HK-2 (cell line): ENCODE results near the gene RDH12.

Experiments
- DNase-seq: peaks from one replicate; pipeline ENCODE4 v3.0.0-alpha.2; 2018; ENCODE audit not compliant: unreplicated experiment

RDH12 gene

DNA sequence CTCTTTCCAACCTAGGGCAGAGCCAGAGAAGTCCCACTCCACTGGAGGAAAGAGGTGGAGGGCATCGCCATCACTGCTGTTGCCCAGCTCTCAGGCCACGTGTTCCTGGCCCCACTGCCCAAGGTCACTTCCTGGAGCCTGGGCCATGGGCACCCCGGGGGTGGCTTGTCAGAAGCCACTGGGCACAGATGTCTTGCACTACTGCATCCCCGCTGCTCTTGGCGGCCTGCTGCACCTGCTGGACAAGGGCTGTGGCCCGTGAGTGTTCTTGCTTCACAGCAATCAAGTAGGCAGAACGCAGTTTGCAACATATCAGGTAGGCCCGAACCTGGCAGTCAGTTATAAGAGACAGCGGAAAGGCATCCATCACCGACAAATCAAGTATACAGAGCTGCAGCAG, 46.6 kb downstream of the RDH12 start:
- no peak for DNase-seq

DNA sequence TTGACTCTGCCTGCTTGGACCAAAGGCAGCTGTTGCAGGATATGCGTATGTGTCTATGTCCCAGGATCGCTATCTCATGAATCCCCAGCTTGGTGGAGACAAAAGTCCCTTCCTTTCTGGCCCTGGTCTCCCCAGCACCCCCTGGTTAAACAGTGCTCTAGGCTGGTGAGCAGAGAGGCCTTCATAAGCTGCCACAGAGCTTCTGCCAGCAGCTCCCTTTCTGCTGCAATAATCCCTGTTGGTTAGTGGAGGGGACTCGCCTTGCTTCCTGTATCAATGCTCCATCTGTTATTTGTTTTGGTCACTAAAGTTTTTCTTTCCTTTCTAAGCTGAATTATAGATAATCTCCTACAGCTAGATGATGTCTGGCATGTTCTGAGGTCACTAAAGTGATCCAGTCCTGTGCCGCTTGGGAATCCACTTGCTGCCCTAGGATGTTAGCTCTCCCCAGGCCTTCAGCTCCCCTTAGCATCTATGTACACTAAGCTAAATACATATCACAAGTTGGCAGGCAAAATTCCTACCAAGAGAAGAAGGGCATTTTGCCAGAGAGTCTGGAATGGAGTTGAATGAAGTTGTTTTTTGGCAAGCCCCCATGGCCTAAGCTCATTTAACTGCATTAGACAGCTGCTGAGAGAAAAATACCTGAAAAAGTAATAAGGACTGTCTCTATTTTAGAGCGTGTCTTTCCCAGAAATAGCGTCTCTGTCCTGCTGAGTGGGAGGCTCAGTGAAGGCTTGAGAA, 47.8 kb downstream of the RDH12 start:
- DNase-seq, result no peak

DNA sequence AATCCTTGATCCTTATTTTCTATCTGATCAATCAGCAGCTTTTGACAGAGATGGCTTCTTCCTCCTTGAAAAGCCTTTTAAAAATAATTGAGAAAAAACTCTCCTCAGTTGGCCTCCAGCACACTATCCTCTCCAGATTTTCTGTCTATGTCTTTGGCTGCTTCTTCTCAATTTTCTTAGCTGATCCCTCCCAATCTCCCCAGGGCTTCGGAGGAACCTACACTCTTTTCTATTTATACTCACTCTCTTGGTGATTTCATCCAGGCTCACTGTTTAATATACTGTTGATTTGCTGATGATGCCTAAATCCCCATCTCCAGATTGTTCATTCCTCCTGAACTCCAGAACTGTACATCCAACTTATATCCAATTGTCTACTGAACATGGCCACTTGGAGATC, 54.8 kb downstream of the RDH12 start:
- no peak for DNase-seq

DNA sequence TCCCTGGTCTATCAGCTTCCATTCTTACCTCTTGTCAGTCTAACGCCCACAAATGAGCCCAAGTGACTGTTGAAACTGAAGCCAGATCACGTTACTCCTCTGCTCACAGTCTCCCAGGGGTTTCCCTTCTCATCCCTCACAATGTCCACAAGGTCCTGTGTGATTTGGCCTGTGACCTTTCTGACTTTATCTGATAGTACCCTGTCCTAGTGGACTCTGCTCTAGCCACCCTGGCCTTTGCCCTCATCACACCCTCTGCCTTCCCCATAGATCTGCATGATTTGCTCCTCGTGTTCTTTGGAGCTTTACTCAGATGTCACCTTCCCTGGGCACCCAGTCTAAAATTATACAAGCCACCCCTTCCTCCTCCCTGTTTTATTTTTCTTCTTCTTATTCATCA, 55.5 kb downstream of the RDH12 start:
- no peak for DNase-seq

DNA sequence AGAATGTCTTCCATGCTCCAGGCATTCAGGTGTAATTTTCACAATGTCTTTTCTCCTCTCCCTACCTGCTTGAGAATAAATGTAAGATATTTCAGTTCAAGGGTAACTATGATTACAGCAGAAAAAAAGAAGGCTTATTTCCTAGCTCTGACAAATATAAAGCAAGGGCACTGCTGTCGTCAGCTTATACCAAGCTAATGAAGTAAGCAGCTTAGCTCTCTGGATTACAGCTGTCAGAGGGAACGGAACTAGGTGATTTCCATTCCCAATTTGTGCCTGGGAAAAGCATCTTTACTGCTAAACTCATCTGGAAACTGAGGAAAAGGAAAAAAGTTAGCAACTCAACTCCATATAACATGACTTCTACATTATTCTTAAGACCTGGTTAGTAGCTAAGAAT, 58.2 kb downstream of the RDH12 start:
- no peak for DNase-seq

DNA sequence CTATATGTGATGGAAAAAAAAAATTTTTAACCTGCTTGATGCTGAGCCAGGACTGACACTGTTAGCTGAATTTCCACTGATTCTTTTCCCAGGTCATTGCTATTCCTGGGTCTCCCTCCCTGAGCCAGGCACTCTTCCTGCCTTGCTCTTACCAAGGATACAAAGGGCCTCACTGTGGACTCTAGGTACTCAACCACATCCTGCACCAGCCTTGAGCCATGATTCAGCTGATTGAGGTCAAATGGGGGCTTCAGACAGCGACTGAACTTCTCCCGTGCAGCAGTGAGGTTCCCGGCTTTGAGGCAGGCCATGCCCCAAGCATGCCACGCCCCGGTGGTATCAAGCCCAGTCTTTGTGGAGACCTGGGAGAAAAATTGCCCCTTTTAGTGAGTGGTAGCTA, 60.4 kb downstream of the RDH12 start:
- DNase-seq, result peak; percentile 6

DNA sequence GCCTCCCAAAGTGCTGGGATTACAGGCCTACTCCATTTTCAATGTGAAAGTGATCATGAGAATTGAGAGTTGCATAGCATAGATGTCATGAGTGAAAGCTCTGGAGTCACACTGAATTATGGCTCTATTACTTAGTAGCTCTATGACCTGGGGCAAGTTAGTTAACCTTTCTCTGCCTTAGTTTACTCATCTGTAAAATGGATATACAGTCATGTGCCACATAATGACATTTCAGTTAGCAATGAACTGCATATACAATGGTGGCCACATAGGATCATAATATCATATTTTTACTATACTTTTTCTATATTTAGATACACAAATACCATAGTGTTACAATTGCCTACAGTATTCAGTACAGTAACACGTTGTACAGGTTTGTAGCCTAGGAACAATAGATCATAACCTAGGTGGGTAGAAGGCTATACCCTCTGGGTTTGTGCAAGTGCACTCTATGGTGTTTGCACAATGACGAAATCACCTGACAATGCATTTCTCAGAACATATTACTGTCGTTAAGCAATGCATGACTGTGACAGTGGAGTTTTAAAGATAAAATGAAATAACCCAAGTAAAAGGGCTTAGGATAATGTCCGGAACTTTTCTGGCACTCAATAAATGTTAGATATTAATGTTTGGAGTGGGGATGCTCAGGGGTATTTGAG, 61.6 kb downstream of the RDH12 start:
- no peak for DNase-seq

DNA sequence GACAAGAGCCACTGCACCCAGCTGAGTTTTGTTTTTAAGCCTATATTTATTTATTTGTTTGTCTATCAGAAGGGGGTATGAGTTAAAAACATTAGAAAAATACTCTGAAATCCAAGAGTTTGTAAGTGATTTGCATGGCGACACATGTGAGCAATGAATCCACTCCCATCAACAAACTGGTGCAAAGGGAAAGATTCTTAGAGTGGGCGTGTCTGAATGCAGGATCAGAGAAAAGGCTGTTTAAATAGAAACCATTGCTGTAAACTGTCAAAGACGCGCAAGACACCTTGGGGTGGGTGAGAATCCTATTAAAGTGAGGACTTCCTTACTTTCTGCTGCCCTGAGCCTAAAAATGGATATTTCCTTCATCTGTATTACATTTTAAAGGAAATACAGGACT, 62.8 kb downstream of the RDH12 start:
- no peak for DNase-seq

DNA sequence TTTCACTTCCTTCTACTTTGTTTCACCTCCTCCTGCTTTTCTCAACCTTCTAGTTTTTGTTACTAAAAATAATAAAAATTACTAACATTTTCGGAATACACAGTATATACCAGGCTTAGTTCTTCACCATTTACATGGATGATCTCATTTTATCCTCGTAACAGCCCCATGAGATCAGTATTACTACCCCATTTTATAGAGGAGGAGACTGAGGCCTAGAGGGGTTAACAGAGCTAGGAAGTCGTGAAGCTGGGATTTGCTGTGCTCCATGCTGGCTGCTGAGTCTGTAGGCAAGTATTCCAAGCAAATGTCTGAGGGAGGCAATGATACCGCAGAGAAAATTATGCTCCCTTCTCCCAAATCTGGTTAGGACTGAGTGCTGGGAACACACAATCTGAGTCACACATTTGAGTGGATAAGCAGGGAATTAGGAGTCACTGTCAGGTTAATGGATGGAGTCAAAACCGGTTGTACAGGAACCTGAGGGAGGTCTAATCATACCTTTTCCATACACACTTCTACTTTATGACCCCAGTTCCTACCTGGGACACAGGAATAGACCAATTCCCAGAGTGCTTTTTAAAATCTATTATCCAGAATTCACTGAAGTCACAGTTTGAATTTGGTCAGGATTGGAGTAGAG, 63.6 kb downstream of the RDH12 start:
- DNase-seq, result no peak

DNA sequence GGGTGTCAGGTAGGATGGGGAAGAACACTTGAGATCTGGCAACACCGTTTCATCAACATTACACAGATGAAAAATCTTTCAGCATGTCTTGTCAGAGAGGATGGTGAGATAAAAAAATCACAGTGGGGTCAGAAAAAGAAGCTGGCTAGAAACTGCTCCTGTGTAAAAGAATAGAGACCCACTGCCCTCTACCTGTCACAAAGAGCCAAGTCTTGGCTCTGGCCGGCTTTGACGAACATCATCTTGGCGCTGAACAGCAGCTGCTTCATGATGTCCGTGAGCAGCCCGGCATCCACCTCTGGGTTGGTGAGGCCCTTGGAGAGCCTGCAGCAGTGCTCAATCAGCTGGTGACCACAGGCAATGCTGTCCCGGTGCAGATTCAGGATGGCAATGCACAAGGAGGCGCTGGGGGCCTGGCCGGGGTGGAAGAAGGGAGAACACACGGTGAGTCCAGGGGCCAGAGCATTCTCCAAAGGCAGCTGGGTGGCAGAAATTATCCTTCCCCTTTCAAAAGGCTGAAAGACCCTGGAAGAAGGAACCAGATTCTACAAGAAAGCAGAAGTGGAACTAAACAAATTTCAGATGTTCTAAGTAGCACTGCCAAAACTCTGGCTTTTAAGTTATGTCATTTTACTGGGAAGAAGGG, 64.5 kb downstream of the RDH12 start:
- DNase-seq, result no peak

DNA sequence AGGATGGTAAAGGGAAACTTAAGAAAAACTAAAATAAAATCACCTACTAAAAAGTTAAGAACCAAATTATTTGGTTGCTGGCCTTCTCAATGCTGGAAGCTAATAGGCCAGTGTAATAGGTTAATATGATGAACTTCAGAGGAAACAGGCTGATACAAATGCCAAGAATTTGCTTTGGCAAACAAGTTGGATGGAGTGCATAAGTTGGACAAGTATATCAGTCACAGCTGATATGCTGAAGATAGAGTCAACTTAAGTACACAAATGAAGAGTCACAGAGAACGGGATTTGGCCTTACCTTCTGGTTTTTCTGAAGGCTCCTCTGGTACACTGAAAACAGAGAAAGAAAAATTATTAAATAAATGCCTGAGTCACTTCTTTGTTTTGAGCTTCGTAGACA, 66.5 kb downstream of the RDH12 start:
- no peak for DNase-seq

DNA sequence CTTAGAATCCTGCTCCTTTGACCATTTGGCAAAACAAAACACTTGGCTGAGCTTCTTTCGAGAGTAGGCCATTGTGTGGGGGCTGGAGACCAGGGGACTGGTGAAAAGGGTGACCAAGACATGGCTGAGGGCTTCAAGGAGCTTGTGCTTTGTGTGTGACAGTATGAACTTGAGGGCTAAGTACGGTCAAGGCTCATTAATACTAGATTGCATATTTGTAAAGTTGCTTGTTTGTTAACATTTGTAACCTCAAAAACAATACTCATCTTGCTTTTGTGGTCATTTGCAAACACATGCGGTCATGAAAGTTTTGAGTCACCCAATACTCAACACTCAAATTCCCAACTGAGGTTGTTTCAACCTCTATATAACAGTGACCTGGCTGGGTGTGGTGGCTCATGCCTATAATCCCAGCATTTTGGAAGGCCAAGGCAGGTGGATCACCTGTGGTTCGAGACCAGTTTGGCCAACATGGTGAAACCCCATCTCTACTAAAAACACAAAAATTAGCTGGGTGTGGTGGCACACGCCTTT, 72.2 kb downstream of the RDH12 start:
- no peak for DNase-seq

DNA sequence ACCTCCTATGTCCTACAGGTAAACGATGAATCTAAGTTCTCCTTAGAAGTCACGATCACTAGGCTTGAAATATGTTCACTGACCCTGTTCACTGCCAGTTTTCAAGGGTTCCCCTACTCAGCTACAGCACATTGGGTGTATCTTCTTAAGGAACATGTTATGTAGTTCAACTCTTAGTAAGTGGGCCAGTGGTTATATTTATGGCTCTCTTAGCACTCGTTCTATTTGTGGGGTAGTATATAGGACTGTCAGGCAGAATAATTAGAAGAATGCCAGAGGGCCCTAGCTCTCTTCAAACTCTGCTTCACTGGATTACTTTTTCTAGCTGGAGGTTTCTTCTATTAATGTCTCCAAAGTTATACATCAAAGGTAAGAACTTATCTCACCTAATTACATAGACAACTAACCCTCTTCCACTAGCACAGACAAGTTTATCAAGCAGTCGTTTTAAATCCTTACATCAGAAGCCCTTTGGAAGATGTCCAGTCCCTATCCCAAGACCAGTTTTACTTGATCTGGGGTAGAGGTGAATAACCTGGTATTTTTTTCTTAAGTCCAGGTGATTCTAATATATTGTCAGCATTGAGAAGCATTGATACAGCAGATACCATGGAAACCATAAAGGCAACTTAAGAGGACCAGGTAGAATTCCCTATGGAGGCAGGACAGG, 75.1 kb downstream of the RDH12 start:
- no peak for DNase-seq

DNA sequence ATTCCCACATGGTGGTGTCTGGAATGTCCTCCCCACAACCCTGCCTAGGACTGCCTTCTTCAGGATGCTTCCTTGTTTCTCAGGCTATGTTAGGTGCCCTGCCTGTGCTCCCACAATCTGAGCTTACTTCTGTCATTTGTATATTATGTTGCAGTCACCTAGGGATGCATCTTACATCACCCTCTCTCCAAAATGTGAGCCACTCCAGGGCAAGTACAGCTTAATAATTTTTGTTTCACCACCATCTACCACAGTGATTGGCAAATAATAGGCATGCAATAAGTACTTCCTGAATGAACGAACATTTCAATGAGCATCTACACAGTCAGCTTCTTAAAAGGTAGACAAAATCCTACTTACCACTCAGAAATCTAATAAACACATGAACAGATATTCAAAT, 77.1 kb downstream of the RDH12 start:
- no peak for DNase-seq

DNA sequence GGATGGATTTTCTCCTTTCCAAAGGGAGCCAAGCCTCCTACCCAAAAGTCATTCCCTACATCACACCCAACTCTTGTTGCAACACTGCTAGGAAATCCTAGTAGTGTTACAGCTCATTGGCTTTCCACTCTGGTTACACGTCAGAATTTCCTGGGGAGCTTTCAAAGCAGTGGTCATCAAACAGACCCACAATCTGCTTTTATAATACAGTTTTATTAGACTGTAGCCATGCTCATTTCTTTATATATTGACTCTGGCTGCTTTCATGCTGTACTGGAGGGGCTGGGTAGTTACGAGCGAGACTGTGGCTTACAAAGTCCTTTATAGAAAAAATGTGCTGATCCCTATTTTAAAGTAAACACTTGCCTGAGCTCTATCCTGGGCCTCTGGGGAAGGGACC, 80.4 kb downstream of the RDH12 start:
- DNase-seq, result no peak
